Activated CD8-positive, alpha-beta memory T cell treated with anti-CD3 and anti-CD28 coated beads for 24 hours (primary cell): ENCODE measurements around the gene VPS36.
"Not testable (repeated sequence)": the region's sequence is repeated elsewhere in the genome, so short reads cannot be mapped to it uniquely, and the experiment has no call there.

Experiments
- DNase-seq: peaks from one replicate; pipeline ENCODE4 v3.0.0-alpha.2; 2020

VPS36 gene

DNA sequence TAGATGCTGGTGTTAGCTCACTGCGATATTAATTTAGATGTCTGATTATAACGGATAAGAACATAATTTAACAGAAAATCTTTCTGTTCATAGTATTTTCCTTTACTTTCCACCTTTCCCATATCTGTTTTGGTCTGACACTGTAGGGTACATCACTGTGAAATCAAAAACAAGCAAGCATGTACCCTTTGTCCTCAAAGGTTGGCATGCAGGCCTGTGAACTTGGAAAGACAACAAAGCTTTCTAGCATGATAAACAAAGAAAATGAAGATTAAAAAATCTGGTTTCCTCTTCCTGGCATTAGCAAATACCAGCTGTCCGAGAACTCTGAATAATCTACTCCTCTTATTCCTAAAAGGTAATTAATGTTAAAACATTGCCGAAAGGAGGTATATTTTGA, 76.0 kb downstream of the VPS36 start:
- no peak for DNase-seq

DNA sequence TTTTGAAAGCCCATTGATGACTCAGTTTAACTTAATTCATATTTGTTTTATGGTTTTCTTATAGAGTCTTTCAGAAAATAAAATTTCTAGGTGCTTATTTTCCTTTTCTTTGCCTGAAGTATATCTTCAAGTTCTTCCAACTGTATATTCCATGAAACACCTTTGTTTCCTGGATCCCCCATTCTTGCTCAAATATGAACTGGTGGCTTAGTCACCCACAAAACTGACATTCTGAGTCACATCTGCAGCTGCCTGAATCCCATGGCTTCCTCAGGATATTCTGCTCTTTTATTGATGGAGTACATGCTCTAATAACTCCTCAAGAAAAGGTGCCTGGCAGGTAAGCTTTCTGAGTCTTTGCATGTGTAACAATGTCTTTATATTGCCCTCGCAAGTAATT, 77.2 kb downstream of the VPS36 start:
- DNase-seq = not testable (repeated sequence)

DNA sequence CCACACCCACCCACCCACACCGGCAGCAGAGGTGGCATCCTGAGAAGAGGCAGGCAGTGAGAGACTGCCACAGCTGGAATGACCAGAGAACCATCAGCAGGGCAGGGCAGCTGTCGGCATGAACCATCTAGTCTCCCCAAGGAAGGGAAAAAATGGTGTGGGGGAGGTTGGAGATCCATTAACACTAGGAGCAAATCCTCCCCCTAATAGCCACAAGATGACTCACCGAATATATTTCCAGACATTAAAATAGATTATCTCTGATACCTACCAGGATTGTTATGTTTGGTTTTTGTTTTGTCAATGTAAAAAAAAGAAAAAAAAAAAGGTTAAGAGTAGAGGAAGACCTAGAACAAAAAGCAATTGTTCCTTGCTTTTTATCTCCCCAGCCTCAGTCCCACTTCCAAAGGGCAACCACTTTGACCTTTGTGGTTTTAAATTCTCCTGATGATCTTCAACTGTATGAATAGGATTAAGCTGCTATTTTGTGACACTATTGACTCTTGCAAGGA, 78.6 kb downstream of the VPS36 start:
- no peak for DNase-seq

DNA sequence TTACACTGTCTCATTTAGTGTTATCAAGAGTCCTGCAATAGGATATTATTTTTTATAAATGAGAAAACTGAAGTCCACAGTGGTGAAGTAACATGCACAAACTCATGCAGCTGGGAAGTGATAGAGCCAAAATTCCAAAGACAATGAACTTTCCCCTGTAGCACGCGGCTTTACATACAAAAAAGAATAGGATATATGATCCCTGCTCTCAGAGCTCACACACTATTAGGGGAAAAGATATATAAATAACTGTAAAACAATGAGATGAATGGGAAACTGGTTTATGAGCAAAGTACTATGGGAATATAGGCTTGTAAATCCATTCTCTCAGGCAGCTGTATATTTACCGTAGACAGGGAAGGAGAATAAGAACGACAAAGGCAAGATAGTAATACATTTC, 84.1 kb downstream of the VPS36 start:
- no peak for DNase-seq
